ENCODE results near the gene SLC25A42.

The SLC25A42 gene

GRCh38 chr19:19159534-19159933, 95.7 kb downstream of the SLC25A42 start:
- Histone ChIP-seq H3K9me3 (ENCODE audit: severe bottlenecking) (peaks cover 3% of the 10 kb centered on the region), H3K4me3 (ENCODE audit: low read depth, low read length) (no peak overlapping the region), H3K27me3 (ENCODE audit: insufficient read depth, low read depth, severe bottlenecking) (no peaks in the 10 kb centered on the region), H3K27ac (no peak overlapping the region), H3K36me3 (no peaks in the 10 kb centered on the region)
- TF ChIP-seq CTCF (IDR thresholded peaks at IDR 0.05; ENCODE audit: low read depth, low read length): no peak
- no peak for DNase-seq

- TF ChIP-seq CTCF (IDR thresholded peaks at IDR 0.05; ENCODE audit: low read depth, low read length): no peak
- no peak for DNase-seq
- no peaks in the 10 kb centered on the region for H3K36me3 ChIP-seq
- no peaks in the 10 kb centered on the region for H3K27me3 ChIP-seq (ENCODE audit: insufficient read depth, low read depth, severe bottlenecking)
- no peak overlapping the region for H3K4me3 ChIP-seq (ENCODE audit: low read depth, low read length)
- no peak overlapping the region for H3K27ac ChIP-seq
- H3K9me3 ChIP-seq (ENCODE audit: severe bottlenecking): peaks cover 3% of the 10 kb centered on the region
Measured at GRCh38 chr19:19160461-19161035, 96.8 kb downstream of the SLC25A42 start.

GRCh38 chr19:19162495-19162894, 98.7 kb downstream of the SLC25A42 start:
- DNase-seq: no peak
- Histone ChIP-seq H3K36me3 (no peaks in the 10 kb centered on the region), H3K27me3 (ENCODE audit: insufficient read depth, low read depth, severe bottlenecking) (no peaks in the 10 kb centered on the region), H3K27ac (no peak overlapping the region), H3K4me3 (ENCODE audit: low read depth, low read length) (no peak overlapping the region), H3K9me3 (ENCODE audit: severe bottlenecking) (peaks cover 3% of the 10 kb centered on the region)
- TF ChIP-seq CTCF (IDR thresholded peaks at IDR 0.05; ENCODE audit: low read depth, low read length): no peak
